ENCODE data around the gene ID2. TPM values are rescaled to one million over a fixed set of nuclear protein-coding genes. Genes with fewer than 3 reads are reported as not detected.

Gene ID2
- total RNA-seq, 4 donors from 2014 or later, result 143 to 391 (median 188) TPM

DNA sequence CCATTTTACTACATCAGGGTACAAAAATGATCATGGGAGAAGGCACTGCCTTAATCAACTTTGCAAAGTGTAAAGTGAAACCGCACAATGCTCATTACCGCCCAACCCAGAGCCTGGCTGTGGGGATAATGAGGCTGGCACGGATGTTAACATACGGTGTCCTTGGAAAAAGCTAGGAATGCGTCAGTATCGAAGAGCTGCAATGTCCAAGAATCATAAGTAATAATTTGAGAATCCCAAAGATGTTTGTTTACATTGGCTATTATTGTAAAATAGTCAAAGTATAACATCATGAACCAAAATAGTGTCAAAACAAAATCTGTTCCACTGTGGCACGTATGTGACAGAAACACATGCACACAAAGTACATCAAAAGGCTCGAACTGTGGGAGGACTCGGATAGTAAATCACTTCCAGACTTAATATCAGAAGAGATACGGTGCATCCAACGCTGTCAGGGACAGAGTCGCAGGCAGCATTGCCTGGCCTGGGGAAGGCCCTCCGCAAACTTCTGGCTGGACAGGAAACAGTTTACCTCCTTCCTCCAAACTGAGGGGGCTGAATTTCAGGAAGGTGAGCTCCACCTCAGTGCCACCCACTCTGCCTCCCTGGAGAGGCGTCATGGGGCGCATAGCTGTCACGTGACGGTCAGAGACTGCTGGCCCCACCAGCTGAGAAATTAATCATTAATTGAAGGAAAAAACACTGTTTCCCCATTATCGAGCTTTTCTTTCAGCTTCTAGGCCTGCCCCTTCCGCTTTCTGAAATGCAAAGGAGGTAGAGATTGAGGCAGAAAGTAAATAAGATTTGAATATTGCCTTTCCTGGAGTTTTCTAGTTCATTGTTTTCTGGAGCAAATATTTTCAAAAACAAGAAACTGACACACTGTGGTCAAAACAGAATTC lies 1.8 kb upstream of the ID2 start:
- peaks cover 0 to 3% (median 1%) of the 10 kb centered on the region in 4 donors for H3K9me3 ChIP-seq
- H3K4me1 ChIP-seq, result peaks cover 0 to 18% (median 6%) of the 10 kb centered on the region in 4 donors
- H3K36me3 ChIP-seq, result no peaks in the 10 kb centered on the region
- peak in 2 of 3 donors; percentile 82 to 86 for DNase-seq
- H3K4me3 ChIP-seq, result peak overlapping the region in 2 of 4 donors; percentile 71 to 77
- peak; percentile 71 to 86 for TF ChIP-seq POLR2A (IDR thresholded peaks at IDR 0.05)
- TF ChIP-seq, protein P1, sequence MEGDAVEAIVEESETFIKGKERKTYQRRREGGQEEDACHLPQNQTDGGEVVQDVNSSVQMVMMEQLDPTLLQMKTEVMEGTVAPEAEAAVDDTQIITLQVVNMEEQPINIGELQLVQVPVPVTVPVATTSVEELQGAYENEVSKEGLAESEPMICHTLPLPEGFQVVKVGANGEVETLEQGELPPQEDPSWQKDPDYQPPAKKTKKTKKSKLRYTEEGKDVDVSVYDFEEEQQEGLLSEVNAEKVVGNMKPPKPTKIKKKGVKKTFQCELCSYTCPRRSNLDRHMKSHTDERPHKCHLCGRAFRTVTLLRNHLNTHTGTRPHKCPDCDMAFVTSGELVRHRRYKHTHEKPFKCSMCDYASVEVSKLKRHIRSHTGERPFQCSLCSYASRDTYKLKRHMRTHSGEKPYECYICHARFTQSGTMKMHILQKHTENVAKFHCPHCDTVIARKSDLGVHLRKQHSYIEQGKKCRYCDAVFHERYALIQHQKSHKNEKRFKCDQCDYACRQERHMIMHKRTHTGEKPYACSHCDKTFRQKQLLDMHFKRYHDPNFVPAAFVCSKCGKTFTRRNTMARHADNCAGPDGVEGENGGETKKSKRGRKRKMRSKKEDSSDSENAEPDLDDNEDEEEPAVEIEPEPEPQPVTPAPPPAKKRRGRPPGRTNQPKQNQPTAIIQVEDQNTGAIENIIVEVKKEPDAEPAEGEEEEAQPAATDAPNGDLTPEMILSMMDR (IDR thresholded peaks at IDR 0.05), result no peak
- H3K27ac ChIP-seq, result peak overlapping the region; percentile 71 to 100 (median 96)
- H3K27me3 ChIP-seq, result no peaks in the 10 kb centered on the region

DNA sequence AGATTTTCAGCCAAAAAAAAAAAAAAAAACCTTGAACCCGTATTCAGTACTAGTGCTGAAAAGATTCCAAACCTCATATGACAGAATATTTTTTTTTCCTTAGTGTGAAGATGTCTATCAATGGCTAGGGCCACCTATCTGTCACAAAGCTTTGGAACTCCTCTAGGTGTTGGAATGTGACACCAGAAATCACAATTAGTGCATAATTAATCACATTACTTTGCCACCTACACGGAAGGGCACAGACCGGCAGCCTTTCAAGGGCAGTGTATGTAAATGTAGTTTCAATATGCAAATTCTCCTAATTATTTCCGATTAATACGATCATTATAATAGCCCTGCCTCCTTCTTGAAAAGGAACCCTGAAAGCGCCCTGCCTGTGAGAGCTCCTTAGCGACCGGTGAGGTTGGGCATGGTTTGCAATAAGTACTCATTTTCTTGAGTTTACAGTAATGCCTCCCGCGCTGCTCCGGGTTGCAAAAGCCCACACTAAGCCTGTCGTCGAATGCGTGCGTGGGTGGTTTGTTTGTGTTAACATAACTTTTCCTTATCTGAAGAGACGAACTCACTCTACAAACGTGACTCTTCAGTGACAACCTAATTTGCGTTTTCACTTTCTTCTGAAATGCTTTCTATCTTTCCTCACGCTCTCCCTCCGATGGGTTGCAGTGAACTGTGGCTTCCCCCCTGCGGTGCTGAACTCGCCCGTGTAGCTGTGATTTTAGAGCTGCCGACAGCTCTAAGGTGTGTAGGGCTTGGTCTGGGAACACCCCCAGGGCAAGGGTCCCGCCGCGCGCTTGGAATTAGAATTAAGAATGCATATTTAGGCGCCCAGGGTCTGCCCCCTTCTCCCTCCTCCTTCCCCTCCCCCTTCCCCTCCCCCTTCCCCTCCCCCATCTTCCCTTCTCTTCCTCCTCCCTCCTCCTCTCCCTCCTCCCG lies 765 bp upstream of the ID2 start:
- H3K27me3 ChIP-seq, result no peaks in the 10 kb centered on the region
- peak overlapping the region; percentile 84 to 100 (median 96) for H3K27ac ChIP-seq
- H3K9me3 ChIP-seq, result no peaks in the 10 kb centered on the region
- TF ChIP-seq POLR2A (IDR thresholded peaks at IDR 0.05), result peak; percentile 76 to 85
- TF ChIP-seq, protein P1 (IDR thresholded peaks at IDR 0.05), result peak in 2 of 6 experiments; percentile 13 to 25
- peak; percentile 50 to 84 (median 79) for DNase-seq
- H3K4me1 ChIP-seq, result peaks cover 0 to 14% (median 11%) of the 10 kb centered on the region in 4 donors
- no peaks in the 10 kb centered on the region for H3K36me3 ChIP-seq
- peak overlapping the region; percentile 50 to 95 (median 62) for H3K4me3 ChIP-seq

DNA sequence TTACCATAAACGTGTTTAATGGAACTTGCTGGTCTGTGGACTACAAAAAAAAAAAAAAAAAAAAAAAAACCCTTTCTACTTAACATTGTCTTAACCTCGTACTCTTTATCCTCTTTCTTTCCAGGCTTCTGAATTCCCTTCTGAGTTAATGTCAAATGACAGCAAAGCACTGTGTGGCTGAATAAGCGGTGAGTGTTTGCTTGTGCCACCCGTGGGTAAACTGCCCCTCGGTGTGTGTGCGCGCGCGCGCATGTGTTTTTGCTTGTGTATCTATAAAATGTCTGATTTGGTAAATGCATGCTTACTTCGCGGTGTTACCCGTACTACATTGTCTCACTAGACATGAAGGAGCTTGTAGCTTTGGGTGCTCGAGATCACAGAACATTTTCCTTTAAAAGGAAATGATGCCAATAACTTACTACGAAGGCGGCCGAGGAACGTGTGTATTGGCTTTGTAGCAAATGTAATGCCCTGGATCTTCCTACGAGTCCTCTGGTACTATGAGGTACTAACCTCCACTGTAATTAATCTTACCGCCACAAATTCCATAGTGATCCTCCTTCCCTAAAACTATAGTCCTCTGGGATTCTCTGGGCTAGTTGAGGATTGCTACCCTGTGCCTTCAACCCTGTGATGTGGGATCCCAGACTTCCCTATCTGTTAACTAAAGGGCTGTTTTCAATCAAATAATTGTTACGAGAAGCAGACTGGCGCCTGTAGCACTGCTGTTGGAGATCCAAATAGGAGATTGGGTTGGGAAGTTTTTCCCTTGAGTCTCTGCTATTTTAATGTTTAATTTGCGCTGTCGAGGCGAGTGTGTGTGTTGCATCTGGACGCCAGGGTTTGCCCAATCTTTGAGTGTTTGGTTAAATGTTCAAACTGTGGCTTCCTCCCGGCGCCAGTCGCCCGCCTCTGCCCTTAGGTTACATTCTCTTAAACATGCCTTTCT lies 1.1 kb downstream of the ID2 start:
- TF ChIP-seq, protein P1 (IDR thresholded peaks at IDR 0.05), result peak in 2 of 6 experiments; percentile 16 to 19
- TF ChIP-seq POLR2A (IDR thresholded peaks at IDR 0.05), result peak in 1 of 2 donors; percentile 15
- no peaks in the 10 kb centered on the region for H3K9me3 ChIP-seq
- H3K27ac ChIP-seq, result peak overlapping the region; percentile 63 to 99 (median 88)
- H3K4me1 ChIP-seq, result peaks cover 0 to 11% (median 5%) of the 10 kb centered on the region in 4 donors
- no peaks in the 10 kb centered on the region for H3K36me3 ChIP-seq
- peak; percentile 37 to 74 (median 70) for DNase-seq
- peak overlapping the region; percentile 50 to 95 (median 62) for H3K4me3 ChIP-seq
- no peaks in the 10 kb centered on the region for H3K27me3 ChIP-seq

DNA sequence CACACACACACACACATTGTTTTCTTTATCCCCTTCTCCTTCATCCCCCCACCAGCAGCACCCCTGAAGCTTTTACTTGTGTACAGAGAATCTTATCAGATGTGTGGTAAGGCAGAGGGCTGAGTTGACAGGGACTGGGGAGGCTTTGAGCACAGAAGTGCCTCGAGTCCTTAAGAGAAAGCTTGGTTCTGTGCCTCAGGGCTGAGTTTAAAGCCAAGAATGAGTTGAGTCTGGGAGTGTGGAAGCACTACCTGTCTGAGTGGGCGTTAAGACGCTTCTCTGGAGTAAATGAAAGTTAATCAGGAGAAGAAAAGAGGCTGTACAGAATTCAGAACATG lies 2.7 kb downstream of the ID2 start:
- peak in 1 of 3 donors; percentile 66 for DNase-seq

More for the DNA sequence above, 2.7 kb downstream of the ID2 start:
- TF ChIP-seq, protein P1 (IDR thresholded peaks at IDR 0.05), result no peak
- no peak for TF ChIP-seq POLR2A (IDR thresholded peaks at IDR 0.05)
- H3K27me3 ChIP-seq, result no peaks in the 10 kb centered on the region
- H3K4me3 ChIP-seq, result peak overlapping the region; percentile 52 to 95 (median 64)
- no peaks in the 10 kb centered on the region for H3K9me3 ChIP-seq
- no peaks in the 10 kb centered on the region for H3K36me3 ChIP-seq
- peaks cover 0 to 11% (median 5%) of the 10 kb centered on the region in 4 donors for H3K4me1 ChIP-seq
- H3K27ac ChIP-seq, result peak overlapping the region; percentile 73 to 99 (median 96)
